ENCODE data around the gene ADAMTSL2.

GRCh38 chr9:133490865-133491655 lies 43.4 kb upstream of the ADAMTSL2 start:
- TF ChIP-seq ZNF512 (CRISPR knock-in tag; IDR thresholded peaks at IDR 0.05; ENCODE audit: borderline replicate concordance) (no peak), CTCF (IDR thresholded peaks at IDR 0.05) (no peak), CBFB (CRISPR knock-in tag; IDR thresholded peaks at IDR 0.05; ENCODE audit: low read depth) (no peak), TCF7 (CRISPR knock-in tag; IDR thresholded peaks at IDR 0.05; ENCODE audit: low read depth) (no peak), MAX (CRISPR knock-in tag; IDR thresholded peaks at IDR 0.05) (no peak)
